ENCODE measurements around the gene SPDYE4.

The SPDYE4 gene

DNA sequence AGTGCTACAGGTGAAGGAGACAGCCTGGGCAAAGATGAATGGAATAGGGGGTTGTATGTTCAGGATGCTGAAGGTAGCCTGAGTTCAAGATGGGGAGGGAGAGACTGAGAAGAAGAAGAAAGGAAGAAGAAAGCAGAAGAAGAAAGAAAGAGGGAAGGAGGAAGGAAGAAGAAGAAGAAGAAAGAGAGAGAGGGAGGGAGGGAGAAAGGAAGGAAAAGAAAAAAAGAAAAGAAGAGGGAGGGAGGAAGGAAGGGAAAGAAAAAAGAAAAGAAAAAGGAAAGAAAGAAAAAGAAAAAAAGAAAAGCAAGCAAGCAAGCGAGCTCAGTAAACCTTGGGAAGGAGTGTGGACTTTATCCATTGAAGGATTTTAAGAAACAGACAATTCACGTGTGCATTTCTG is 21.6 kb downstream of the SPDYE4 start:
- DNase-seq (ENCODE audit: low read depth) = no peak
- TF ChIP-seq, protein P1, sequence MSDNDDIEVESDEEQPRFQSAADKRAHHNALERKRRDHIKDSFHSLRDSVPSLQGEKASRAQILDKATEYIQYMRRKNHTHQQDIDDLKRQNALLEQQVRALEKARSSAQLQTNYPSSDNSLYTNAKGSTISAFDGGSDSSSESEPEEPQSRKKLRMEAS (IDR thresholded peaks at IDR 0.05; ENCODE audit: low read depth, low read length) = no peak
- H3K4me3 ChIP-seq (ENCODE audit: low read depth, low read length) = no peak overlapping the region

DNA sequence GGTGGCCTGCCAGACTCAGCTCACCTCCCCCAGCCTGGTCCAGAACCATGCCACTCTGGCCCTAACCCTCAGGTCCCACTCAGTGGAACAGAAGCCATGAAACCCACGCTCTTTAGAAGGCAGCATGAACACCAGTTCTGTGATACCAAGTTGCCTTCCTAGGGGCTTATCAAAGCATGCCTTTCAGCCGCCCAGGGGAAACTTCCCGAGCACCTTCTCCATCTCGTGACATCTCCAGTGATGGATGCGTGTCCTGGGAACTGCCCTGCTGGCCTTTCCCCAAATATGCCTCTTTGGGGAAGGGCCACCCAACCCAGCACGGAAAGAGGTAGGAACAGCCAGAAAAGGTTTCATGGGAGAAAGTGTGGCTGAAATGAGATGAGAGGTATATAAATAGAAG is 22.0 kb downstream of the SPDYE4 start:
- TF ChIP-seq, protein P1 (IDR thresholded peaks at IDR 0.05; ENCODE audit: low read depth, low read length) = no peak
- no peak for TF ChIP-seq POLR2A (IDR thresholded peaks at IDR 0.05; ENCODE audit: extremely low read depth, insufficient read length)
- no peak for TF ChIP-seq MYC (IDR thresholded peaks at IDR 0.05; ENCODE audit: low read depth, low read length)
- TF ChIP-seq, protein P2, sequence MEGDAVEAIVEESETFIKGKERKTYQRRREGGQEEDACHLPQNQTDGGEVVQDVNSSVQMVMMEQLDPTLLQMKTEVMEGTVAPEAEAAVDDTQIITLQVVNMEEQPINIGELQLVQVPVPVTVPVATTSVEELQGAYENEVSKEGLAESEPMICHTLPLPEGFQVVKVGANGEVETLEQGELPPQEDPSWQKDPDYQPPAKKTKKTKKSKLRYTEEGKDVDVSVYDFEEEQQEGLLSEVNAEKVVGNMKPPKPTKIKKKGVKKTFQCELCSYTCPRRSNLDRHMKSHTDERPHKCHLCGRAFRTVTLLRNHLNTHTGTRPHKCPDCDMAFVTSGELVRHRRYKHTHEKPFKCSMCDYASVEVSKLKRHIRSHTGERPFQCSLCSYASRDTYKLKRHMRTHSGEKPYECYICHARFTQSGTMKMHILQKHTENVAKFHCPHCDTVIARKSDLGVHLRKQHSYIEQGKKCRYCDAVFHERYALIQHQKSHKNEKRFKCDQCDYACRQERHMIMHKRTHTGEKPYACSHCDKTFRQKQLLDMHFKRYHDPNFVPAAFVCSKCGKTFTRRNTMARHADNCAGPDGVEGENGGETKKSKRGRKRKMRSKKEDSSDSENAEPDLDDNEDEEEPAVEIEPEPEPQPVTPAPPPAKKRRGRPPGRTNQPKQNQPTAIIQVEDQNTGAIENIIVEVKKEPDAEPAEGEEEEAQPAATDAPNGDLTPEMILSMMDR (IDR thresholded peaks at IDR 0.05; ENCODE audit: low read depth, low read length) = no peak
- H3K4me3 ChIP-seq (ENCODE audit: low read depth, low read length) = no peak overlapping the region
- no peak for DNase-seq (ENCODE audit: low read depth)

- no peak for DNase-seq (ENCODE audit: low read depth)
- TF ChIP-seq, protein P2 (IDR thresholded peaks at IDR 0.05; ENCODE audit: low read depth, low read length) = no peak
- TF ChIP-seq POLR2A (IDR thresholded peaks at IDR 0.05; ENCODE audit: extremely low read depth, insufficient read length) = no peak
- no peak for TF ChIP-seq MYC (IDR thresholded peaks at IDR 0.05; ENCODE audit: low read depth, low read length)
- TF ChIP-seq, protein P1 (IDR thresholded peaks at IDR 0.05; ENCODE audit: low read depth, low read length) = no peak
- H3K4me3 ChIP-seq (ENCODE audit: low read depth, low read length) = no peak overlapping the region
These were observed 22.9 kb downstream of the SPDYE4 start for GRCh38 chr17:8735336-8735939.

- TF ChIP-seq, protein P1 (IDR thresholded peaks at IDR 0.05; ENCODE audit: low read depth, low read length) = no peak
- TF ChIP-seq, protein P2 (IDR thresholded peaks at IDR 0.05; ENCODE audit: low read depth, low read length) = no peak
- TF ChIP-seq MYC (IDR thresholded peaks at IDR 0.05; ENCODE audit: low read depth, low read length) (no peak), POLR2A (IDR thresholded peaks at IDR 0.05; ENCODE audit: extremely low read depth, insufficient read length) (no peak)
- DNase-seq (ENCODE audit: low read depth) = no peak
- no peak overlapping the region for H3K4me3 ChIP-seq (ENCODE audit: low read depth, low read length)
These were observed 23.5 kb downstream of the SPDYE4 start for GRCh38 chr17:8734876-8735275.

- H3K4me3 ChIP-seq (ENCODE audit: low read depth, low read length) = no peak overlapping the region
- TF ChIP-seq POLR2A (IDR thresholded peaks at IDR 0.05; ENCODE audit: extremely low read depth, insufficient read length) (no peak), MYC (IDR thresholded peaks at IDR 0.05; ENCODE audit: low read depth, low read length) (no peak)
- TF ChIP-seq, protein P2 (IDR thresholded peaks at IDR 0.05; ENCODE audit: low read depth, low read length) = no peak
- TF ChIP-seq, protein P1 (IDR thresholded peaks at IDR 0.05; ENCODE audit: low read depth, low read length) = no peak
- DNase-seq (ENCODE audit: low read depth) = no peak
These were observed 25.8 kb downstream of the SPDYE4 start for GRCh38 chr17:8732406-8733085.

GRCh38 chr17:8729860-8730259 is 28.5 kb downstream of the SPDYE4 start:
- no peak for DNase-seq (ENCODE audit: low read depth)
- TF ChIP-seq POLR2A (IDR thresholded peaks at IDR 0.05; ENCODE audit: extremely low read depth, insufficient read length) = no peak
- TF ChIP-seq, protein P2 (IDR thresholded peaks at IDR 0.05; ENCODE audit: low read depth, low read length) = no peak

More at GRCh38 chr17:8729860-8730259, 28.5 kb downstream of the SPDYE4 start:
- no peak overlapping the region for H3K4me3 ChIP-seq (ENCODE audit: low read depth, low read length)
